ENCODE results near the gene MYOZ3.

The MYOZ3 gene

DNA sequence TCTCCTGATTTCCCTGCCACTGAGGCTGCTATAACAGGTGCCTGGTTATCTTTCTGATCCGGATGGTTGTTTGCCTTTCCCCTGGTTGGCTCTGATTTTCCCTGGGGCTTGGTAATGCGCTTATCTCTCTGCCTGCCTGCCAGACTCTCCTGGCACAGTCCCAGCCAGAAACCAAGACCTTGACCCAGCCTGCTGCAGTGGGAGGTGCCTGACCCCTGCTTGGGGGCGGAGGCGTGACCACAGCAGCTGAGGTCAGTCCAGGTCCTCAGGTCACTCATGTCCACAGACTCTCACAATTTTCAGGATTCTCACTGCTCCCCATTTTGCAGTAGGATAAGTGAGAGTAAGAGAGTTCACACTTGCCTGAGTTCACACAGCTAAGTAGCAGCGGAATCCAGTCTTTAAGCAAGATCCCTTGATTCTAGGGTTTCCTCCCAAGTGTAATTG, 45.0 kb upstream of the MYOZ3 start:
- no peak for DNase-seq (ENCODE audit: extremely low spot score)
- ChIA-PET POLR2A (no interaction called here), CTCF (interaction anchor here (1.4 kb wide), 1 partner anchor 11 kb away, joined by 5 read pairs; no protein-coding TSS in a partner anchor)
- no peak for TF ChIP-seq CTCF (IDR thresholded peaks at IDR 0.05; ENCODE audit: control extremely low read depth, extremely low read depth, low read depth, missing control alignments)

DNA sequence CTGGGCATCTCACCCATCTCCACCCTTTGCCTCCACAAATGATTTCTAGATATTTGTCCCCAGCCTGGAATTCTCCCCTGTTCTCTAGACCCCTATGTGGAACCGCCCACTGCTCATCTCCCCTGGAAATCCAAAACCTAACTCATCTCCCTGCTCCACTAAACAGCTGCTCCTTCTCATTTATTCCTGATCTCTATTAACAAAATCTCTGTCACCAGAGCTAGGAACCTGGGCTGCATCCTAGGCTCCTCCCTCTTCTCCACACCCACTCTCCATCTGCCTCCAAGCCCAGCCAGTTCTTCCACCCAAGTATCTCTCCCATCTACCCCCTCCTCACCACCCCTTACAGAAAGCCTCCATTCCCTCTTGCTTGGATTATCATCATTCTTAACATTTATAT, 44.5 kb upstream of the MYOZ3 start:
- TF ChIP-seq CTCF (IDR thresholded peaks at IDR 0.05; ENCODE audit: control extremely low read depth, extremely low read depth, low read depth, missing control alignments): no peak
- ChIA-PET POLR2A (no interaction called here), CTCF (interaction anchor here (1.4 kb wide), 1 partner anchor 10 kb away, joined by 5 read pairs; no protein-coding TSS in a partner anchor)
- no peak for DNase-seq (ENCODE audit: extremely low spot score)

GRCh38 chr5:150618163-150618562, 42.9 kb upstream of the MYOZ3 start:
- ChIA-PET POLR2A (no interaction called here), CTCF (interaction anchor here (0.7 to 0.8 kb wide), 2 partner anchors 38 to 73 kb away, joined by 3 read pairs; no protein-coding TSS in a partner anchor)
- no peak for TF ChIP-seq CTCF (IDR thresholded peaks at IDR 0.05; ENCODE audit: control extremely low read depth, extremely low read depth, low read depth, missing control alignments)
- DNase-seq (ENCODE audit: extremely low spot score): no peak

DNA sequence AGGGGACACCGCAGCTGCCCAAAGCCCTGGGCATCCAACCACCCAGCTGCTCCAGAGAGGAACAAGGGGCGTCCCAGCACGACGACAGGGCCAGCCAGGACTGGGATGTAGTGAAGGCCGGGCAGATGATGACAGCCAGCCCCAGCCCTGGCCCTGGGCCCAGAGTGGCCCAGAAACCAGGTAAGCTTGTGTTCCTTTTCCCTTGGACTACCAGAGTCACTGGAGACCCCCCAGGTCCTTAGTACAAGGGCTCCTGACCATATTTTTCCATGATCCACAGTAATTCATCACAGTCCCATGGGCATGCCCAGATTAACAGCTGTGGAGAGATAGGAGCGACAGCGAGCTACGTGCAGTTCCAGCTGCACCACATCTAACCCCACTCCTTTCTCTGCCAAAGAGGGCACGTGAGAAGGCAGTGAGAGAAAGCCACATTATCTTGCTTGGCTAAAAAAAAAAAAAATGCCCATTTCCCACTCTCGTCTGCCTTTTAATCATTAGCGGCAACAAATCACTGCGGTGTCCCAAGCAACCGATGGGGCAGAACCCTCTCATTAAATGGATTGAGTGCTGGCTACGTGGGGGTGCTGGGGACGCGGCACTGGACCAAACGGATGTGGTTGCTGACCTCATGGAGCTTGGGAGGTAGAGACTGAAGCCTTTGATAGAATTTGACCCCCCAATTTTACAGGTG, 42.3 kb upstream of the MYOZ3 start:
- POLR2A ChIA-PET: no interaction called here
- CTCF ChIA-PET: interaction anchor here (0.8 to 1.7 kb wide), 3 partner anchors 13 to 57 kb away, joined by 3 to 5 read pairs (median 3); no protein-coding TSS in a partner anchor
- no peak for TF ChIP-seq CTCF (IDR thresholded peaks at IDR 0.05; ENCODE audit: control extremely low read depth, extremely low read depth, low read depth, missing control alignments)
- DNase-seq (ENCODE audit: extremely low spot score): no peak

GRCh38 chr5:150619359-150620230, 41.5 kb upstream of the MYOZ3 start:
- ChIA-PET CTCF (interaction anchor here (0.8 to 1.7 kb wide), 4 partner anchors 13 to 75 kb away, joined by 3 to 5 read pairs (median 4); no protein-coding TSS in a partner anchor), POLR2A (no interaction called here)
- no peak for TF ChIP-seq CTCF (IDR thresholded peaks at IDR 0.05; ENCODE audit: control extremely low read depth, extremely low read depth, low read depth, missing control alignments)
- DNase-seq (ENCODE audit: extremely low spot score): no peak

DNA sequence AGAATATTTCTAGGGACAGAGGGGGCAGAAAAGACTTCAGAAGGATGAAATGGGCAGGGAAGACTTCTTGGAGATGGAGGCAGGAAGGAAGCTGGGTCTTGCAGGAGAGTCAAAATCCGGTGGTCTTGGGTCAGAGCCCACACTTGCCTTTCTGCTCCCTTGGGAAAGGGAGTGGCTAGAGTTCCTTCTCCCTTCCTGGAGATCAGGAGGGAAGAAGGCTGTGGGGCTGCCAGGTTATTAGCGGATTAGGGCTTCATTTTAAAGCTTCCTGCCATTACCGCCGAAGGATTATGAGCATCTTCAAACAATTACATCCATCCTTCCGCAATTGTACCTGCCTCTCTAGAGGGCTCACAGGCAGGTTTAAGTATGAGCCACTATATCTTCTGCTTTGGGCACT, 39.8 kb upstream of the MYOZ3 start:
- ChIA-PET CTCF (interaction anchor here (0.8 to 2.1 kb wide), 4 partner anchors 16 to 172 kb away, joined by 3 to 5 read pairs (median 4); partner anchors contain the start of gene RPS14), POLR2A (interaction anchor here (0.5 kb wide), 1 partner anchor 593 kb away, joined by 5 read pairs; no protein-coding TSS in a partner anchor)
- TF ChIP-seq CTCF (IDR thresholded peaks at IDR 0.05; ENCODE audit: control extremely low read depth, extremely low read depth, low read depth, missing control alignments): no peak
- no peak for DNase-seq (ENCODE audit: extremely low spot score)
